Prostate gland (tissue), 2 donors: ENCODE results near the gene MRGPRX4.
"Not testable (repeated sequence)": the region's sequence is repeated elsewhere in the genome, so short reads cannot be mapped to it uniquely, and the experiment has no call there.

Experiments used
- POLR2A ChIP-seq: fragments of 450-650 bp; IDR thresholded peaks from one replicate; pipeline ENCODE4 v1.6.1; 2016; ENCODE audit warnings: antibody characterized with exemption, mild to moderate bottlenecking
- POLR2AphosphoS5 ChIP-seq: sonication (generic); formaldehyde crosslinking; IDR thresholded peaks from one replicate; pipeline ENCODE4 v1.6.1; 2017; ENCODE audit warnings: antibody characterized with exemption
- TF ChIP-seq, protein P1 (sequence below), 4 experiments: fragments of 200-600 bp in 2 of 4; fragments of 450-650 bp in 2 of 4; sonication (generic) in 2 of 4; IDR thresholded peaks; 1 replicate in 3 of 4; 2 replicates in 1 of 4; pipeline ENCODE4 v1.5.1; 2016 to 2019; ENCODE audit warnings: antibody characterized with exemption in 4 of 4, mild to moderate bottlenecking in 2 of 4, moderate library complexity in 2 of 4

DNA sequence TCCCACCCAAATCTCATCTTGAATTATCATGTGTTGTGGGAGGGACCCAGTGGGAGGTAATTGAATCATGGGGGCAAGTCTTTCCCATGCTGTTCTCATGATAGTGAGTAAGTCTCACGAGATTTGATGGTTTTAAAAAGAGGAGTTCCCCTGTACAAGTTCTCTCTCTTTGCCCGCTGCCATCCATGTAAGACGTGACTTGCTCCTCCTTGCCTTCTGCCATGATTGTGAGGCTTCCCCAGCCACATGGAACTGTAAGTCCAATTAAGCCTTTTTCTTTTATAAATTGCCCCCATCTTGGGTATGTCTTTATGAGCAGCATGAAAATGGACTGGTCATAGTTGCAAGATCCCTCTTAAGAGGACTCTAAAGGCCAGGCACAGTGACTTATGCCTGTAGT lies 25.1 kb downstream of the MRGPRX4 start:
- TF ChIP-seq, protein P1, sequence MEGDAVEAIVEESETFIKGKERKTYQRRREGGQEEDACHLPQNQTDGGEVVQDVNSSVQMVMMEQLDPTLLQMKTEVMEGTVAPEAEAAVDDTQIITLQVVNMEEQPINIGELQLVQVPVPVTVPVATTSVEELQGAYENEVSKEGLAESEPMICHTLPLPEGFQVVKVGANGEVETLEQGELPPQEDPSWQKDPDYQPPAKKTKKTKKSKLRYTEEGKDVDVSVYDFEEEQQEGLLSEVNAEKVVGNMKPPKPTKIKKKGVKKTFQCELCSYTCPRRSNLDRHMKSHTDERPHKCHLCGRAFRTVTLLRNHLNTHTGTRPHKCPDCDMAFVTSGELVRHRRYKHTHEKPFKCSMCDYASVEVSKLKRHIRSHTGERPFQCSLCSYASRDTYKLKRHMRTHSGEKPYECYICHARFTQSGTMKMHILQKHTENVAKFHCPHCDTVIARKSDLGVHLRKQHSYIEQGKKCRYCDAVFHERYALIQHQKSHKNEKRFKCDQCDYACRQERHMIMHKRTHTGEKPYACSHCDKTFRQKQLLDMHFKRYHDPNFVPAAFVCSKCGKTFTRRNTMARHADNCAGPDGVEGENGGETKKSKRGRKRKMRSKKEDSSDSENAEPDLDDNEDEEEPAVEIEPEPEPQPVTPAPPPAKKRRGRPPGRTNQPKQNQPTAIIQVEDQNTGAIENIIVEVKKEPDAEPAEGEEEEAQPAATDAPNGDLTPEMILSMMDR (IDR thresholded peaks at IDR 0.05) = not testable (repeated sequence)
- not testable (repeated sequence) for TF ChIP-seq POLR2A, POLR2AphosphoS5
